H9 (cell line): ENCODE measurements around the gene INAFM1. TPM values are rescaled to one million over a fixed set of nuclear protein-coding genes. Genes with fewer than 3 reads are reported as not detected.

Source experiments
- DNase-seq: peaks from one replicate; pipeline ENCODE4 v3.0.0-alpha.2; 2017
- H2AFZ ChIP-seq: one replicate; pipeline ENCODE4 v1.6.1; 2013; ENCODE audit warnings: mild to moderate bottlenecking, low read length, control low read depth, moderate library complexity
- H2AK5ac ChIP-seq: 2 replicates; pipeline ENCODE4 v1.6.1; 2013; ENCODE audit warnings: low read length, control low read depth, mixed read lengths; ENCODE audit not compliant: insufficient read length
- H2BK120ac ChIP-seq: one replicate; pipeline ENCODE4 v1.6.1; 2013; ENCODE audit warnings: low read depth, mild to moderate bottlenecking, low read length, control low read depth, inconsistent platforms; ENCODE audit not compliant: poor library complexity, severe bottlenecking
- H2BK12ac ChIP-seq: 2 replicates; pipeline ENCODE4 v1.6.1; 2013; ENCODE audit warnings: low read length, control low read depth, mixed read lengths, low read depth; ENCODE audit not compliant: insufficient read length
- H2BK15ac ChIP-seq: 2 replicates; pipeline ENCODE4 v1.6.1; 2013; ENCODE audit warnings: low read depth, low read length, control low read depth
- H2BK20ac ChIP-seq: one replicate; pipeline ENCODE4 v1.6.1; 2013; ENCODE audit warnings: low read depth, mild to moderate bottlenecking, low read length, control low read depth, inconsistent platforms; ENCODE audit not compliant: poor library complexity, severe bottlenecking
- H2BK5ac ChIP-seq: 2 replicates; pipeline ENCODE4 v1.6.1; 2013; ENCODE audit warnings: low read length, control low read depth, mixed read lengths; ENCODE audit not compliant: insufficient read length
- H3K14ac ChIP-seq: 2 replicates; pipeline ENCODE4 v1.6.1; 2013; ENCODE audit warnings: low read length, control low read depth; ENCODE audit not compliant: insufficient read depth
- H3K18ac ChIP-seq: 2 replicates; pipeline ENCODE4 v1.6.1; 2013; ENCODE audit warnings: low read depth, mild to moderate bottlenecking, mixed read lengths, low read length, control low read depth; ENCODE audit not compliant: insufficient read length
- H3K23ac ChIP-seq: 2 replicates; pipeline ENCODE4 v1.6.1; 2013; ENCODE audit warnings: low read length, control low read depth, mixed read lengths, low read depth; ENCODE audit not compliant: insufficient read length
- H3K23me2 ChIP-seq: 2 replicates; pipeline ENCODE4 v1.6.1; 2013; ENCODE audit warnings: low read depth, mild to moderate bottlenecking, mixed read lengths, low read length, control low read depth; ENCODE audit not compliant: insufficient read length, poor library complexity, severe bottlenecking
- H3K27ac ChIP-seq: 2 replicates; pipeline ENCODE4 v1.5.1; 2013; ENCODE audit warnings: low read length, control low read depth, mixed read lengths, low read depth; ENCODE audit not compliant: insufficient read length
- H3K27me3 ChIP-seq: 2 replicates; pipeline ENCODE4 v1.6.1; 2013; ENCODE audit warnings: low read length, control low read depth, inconsistent platforms; ENCODE audit not compliant: insufficient read depth
- H3K4ac ChIP-seq: 2 replicates; pipeline ENCODE4 v1.6.1; 2013; ENCODE audit warnings: low read depth, mild to moderate bottlenecking, control low read depth, inconsistent platforms, low read length, moderate library complexity
- H3K4me1 ChIP-seq: 2 replicates; pipeline ENCODE4 v1.6.1; 2013; ENCODE audit warnings: low read length, control low read depth, inconsistent platforms; ENCODE audit not compliant: insufficient read depth
- H3K4me2 ChIP-seq: 2 replicates; pipeline ENCODE4 v1.6.1; 2013; ENCODE audit warnings: low read length, control low read depth, mixed read lengths; ENCODE audit not compliant: insufficient read length, insufficient read depth
- H3K56ac ChIP-seq: 2 replicates; pipeline ENCODE4 v1.6.1; 2013; ENCODE audit warnings: low read depth, mild to moderate bottlenecking, mixed read lengths, low read length, control low read depth; ENCODE audit not compliant: insufficient read length
- H3K79me1 ChIP-seq: 2 replicates; pipeline ENCODE4 v1.6.1; 2013; ENCODE audit warnings: low read depth, mild to moderate bottlenecking, moderate library complexity, low read length, control low read depth, inconsistent platforms; ENCODE audit not compliant: insufficient read depth, poor library complexity, severe bottlenecking
- H3K79me2 ChIP-seq: 2 replicates; pipeline ENCODE4 v1.6.1; 2013; ENCODE audit warnings: low read length, control low read depth, inconsistent platforms; ENCODE audit not compliant: insufficient read depth
- H3K9ac ChIP-seq: 2 replicates; pipeline ENCODE4 v1.6.1; 2013; ENCODE audit warnings: low read length, control low read depth, mixed read lengths; ENCODE audit not compliant: insufficient read length; ENCODE audit errors: extremely low read depth
- H3K9me3 ChIP-seq: one replicate; pipeline ENCODE4 v1.6.1; 2013; ENCODE audit warnings: low read depth, low read length, inconsistent platforms; ENCODE audit not compliant: control insufficient read depth
- H3T11ph ChIP-seq: one replicate; pipeline ENCODE4 v1.6.1; 2013; ENCODE audit warnings: mild to moderate bottlenecking, low read length, control low read depth, inconsistent platforms
- H4K20me1 ChIP-seq: one replicate; pipeline ENCODE4 v1.6.1; 2013; ENCODE audit not compliant: control insufficient read depth, insufficient read length, insufficient read depth
- H4K5ac ChIP-seq: 2 replicates; pipeline ENCODE4 v1.6.1; 2013; ENCODE audit warnings: low read depth, mild to moderate bottlenecking, mixed read lengths, low read length, control low read depth; ENCODE audit not compliant: insufficient read length
- H4K8ac ChIP-seq: replicated peaks from 2 replicates; pipeline ENCODE4 v1.6.1; 2013; ENCODE audit warnings: low read length, control low read depth, mixed read lengths, low read depth; ENCODE audit not compliant: insufficient read length
- H4K91ac ChIP-seq: 2 replicates; pipeline ENCODE4 v1.6.1; 2013; ENCODE audit warnings: low read depth, mild to moderate bottlenecking, moderate library complexity, mixed read lengths, low read length, control low read depth; ENCODE audit not compliant: insufficient read length
- H3K27ac Mint-ChIP-seq, 3 experiments: 2 replicates in 2 of 3; 3 replicates in 1 of 3; pipeline ENCODE4 v1.8.0; 2020 to 2021; ENCODE audit warnings: mixed read lengths in 3 of 3, mild to moderate bottlenecking in 1 of 3, moderate library complexity in 1 of 3
- H3K27me3 Mint-ChIP-seq: 2 replicates; pipeline ENCODE4 v1.8.0; 2021; ENCODE audit warnings: low read depth, mild to moderate bottlenecking, moderate library complexity, mixed read lengths
- H3K36me3 Mint-ChIP-seq, 3 experiments: 2 replicates in 2 of 3; 3 replicates in 1 of 3; pipeline ENCODE4 v1.8.0; 2020 to 2021; ENCODE audit warnings: low read depth in 3 of 3, mixed read lengths in 3 of 3; ENCODE audit not compliant: insufficient read depth in 1 of 3
- H3K4me1 Mint-ChIP-seq, 2 experiments: 2 replicates each; pipeline ENCODE4 v1.8.0; 2020; ENCODE audit warnings: mixed read lengths in 2 of 2
- H3K4me3 Mint-ChIP-seq, 2 experiments: 2 replicates in 1 of 2; 3 replicates in 1 of 2; pipeline ENCODE4 v1.8.0; 2020 to 2021; ENCODE audit warnings: mild to moderate bottlenecking in 2 of 2, mixed read lengths in 2 of 2, moderate library complexity in 1 of 2
- H3K9me3 Mint-ChIP-seq, 2 experiments: 2 replicates in 1 of 2; 3 replicates in 1 of 2; pipeline ENCODE4 v1.8.0; 2020; ENCODE audit warnings: mild to moderate bottlenecking in 2 of 2, mixed read lengths in 2 of 2, moderate library complexity in 1 of 2
- WGBS: extraction: QIAGEN DNeasy Blood & Tissue Kit; methylation state at CpG from one replicate; pipeline ENCODE4 v1.1.7; 2013; ENCODE audit warnings: missing lambda C conversion rate, low lambda C conversion rate, mixed read lengths; ENCODE audit not compliant: insufficient read length; ENCODE audit errors: extremely low coverage; 5-methylcytosine and 5-hydroxymethylcytosine counted together
- total RNA-seq: library from RNA; stranded (reverse); gene quantifications from 2 replicates; pipeline ENCODE4 v1.2.1, GENCODE V29; 2021
- TF ChIP-seq, protein P1 (sequence below): fragments of 200-600 bp; sonication (generic); conservative IDR thresholded peaks from 3 replicates; pipeline ENCODE4 v1.8.0; 2021; ENCODE audit warnings: antibody characterized with exemption, mild to moderate bottlenecking

The INAFM1 gene
- total RNA-seq, 1 experiment from 2014 or later: 8.5 TPM

DNA sequence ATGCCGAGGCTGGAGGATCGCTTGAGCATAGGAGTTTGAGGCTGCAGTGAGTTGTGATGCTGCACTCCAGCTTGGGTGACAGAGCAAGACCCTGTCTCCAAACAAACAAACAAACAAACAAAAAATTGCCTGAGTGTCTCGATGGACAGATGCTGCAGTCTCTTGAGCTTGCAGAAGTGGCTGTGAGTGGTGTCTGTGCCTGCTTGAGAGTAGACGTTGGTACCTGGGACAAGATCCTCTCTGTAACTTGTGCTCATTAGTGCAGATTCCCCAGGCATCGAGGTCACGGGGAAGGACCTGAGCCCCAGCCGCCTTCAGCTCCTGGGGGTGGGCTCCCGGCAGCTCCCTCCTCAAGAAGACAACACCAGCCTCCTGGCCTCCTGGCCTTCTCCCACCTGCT is 48.7 kb downstream of the INAFM1 start:
- H2AK5ac ChIP-seq: no peak overlapping the region
- H3K27ac Mint-ChIP-seq: no peak overlapping the region
- no peak overlapping the region for H3K27ac ChIP-seq
- H3K36me3 Mint-ChIP-seq: no peaks in the 10 kb centered on the region; a peak in 1 of 7 replicates
- no peak overlapping the region for H3K23ac ChIP-seq
- H2BK5ac ChIP-seq: no peak overlapping the region
- peaks cover 9% of the 10 kb centered on the region for H3K27me3 Mint-ChIP-seq
- no peaks in the 10 kb centered on the region for H3K27me3 ChIP-seq
- no peak overlapping the region for H2BK120ac ChIP-seq
- H4K5ac ChIP-seq: no peak overlapping the region
- H3K4me2 ChIP-seq: no peak overlapping the region
- no peaks in the 10 kb centered on the region for H3K79me2 ChIP-seq
- no peak overlapping the region for H3T11ph ChIP-seq
- no peak overlapping the region for H2AFZ ChIP-seq
- H3K4ac ChIP-seq: no peak overlapping the region
- no peak overlapping the region for H3K4me3 Mint-ChIP-seq
- TF ChIP-seq, protein P1, sequence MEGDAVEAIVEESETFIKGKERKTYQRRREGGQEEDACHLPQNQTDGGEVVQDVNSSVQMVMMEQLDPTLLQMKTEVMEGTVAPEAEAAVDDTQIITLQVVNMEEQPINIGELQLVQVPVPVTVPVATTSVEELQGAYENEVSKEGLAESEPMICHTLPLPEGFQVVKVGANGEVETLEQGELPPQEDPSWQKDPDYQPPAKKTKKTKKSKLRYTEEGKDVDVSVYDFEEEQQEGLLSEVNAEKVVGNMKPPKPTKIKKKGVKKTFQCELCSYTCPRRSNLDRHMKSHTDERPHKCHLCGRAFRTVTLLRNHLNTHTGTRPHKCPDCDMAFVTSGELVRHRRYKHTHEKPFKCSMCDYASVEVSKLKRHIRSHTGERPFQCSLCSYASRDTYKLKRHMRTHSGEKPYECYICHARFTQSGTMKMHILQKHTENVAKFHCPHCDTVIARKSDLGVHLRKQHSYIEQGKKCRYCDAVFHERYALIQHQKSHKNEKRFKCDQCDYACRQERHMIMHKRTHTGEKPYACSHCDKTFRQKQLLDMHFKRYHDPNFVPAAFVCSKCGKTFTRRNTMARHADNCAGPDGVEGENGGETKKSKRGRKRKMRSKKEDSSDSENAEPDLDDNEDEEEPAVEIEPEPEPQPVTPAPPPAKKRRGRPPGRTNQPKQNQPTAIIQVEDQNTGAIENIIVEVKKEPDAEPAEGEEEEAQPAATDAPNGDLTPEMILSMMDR: no peak
- H3K9me3 ChIP-seq: no peaks in the 10 kb centered on the region
- no peaks in the 10 kb centered on the region for H3K4me1 ChIP-seq
- H2BK15ac ChIP-seq: no peak overlapping the region
- H3K18ac ChIP-seq: no peak overlapping the region
- no peak overlapping the region for H2BK12ac ChIP-seq
- no peaks in the 10 kb centered on the region for H4K20me1 ChIP-seq
- no peak overlapping the region for H4K8ac ChIP-seq
- peaks cover 3% of the 10 kb centered on the region for H3K23me2 ChIP-seq
- DNase-seq: no peak
- no peak overlapping the region for H3K14ac ChIP-seq
- H3K79me1 ChIP-seq: no peaks in the 10 kb centered on the region
- peaks cover 0 to 3% of the 10 kb centered on the region in 2 experiments; a peak in 1 of 4 replicates for H3K4me1 Mint-ChIP-seq
- no peak overlapping the region for H4K91ac ChIP-seq
- H3K9me3 Mint-ChIP-seq: no peaks in the 10 kb centered on the region; a peak in 1 of 5 replicates
- H3K56ac ChIP-seq: no peak overlapping the region
- H3K9ac ChIP-seq: no peak overlapping the region
- no peak overlapping the region for H2BK20ac ChIP-seq
- no CpG with 5 or more reads among the region's 8 CpGs for whole genome bisulfite sequencing
